OCI-LY7 (cell line): ENCODE data around the gene NAA80. TPM values are rescaled to one million over a fixed set of nuclear protein-coding genes. Genes with fewer than 3 reads are reported as not detected.

Source experiments
- BruUV-seq: library from RNA; stranded (reverse); fragments of 400-500 nt; replicated peaks from 2 replicates; lab custom pipeline; 2021; lab: Mats Ljungman, UMichigan
- CTCF ChIA-PET: fragments of 300-600 bp; sonication (Branson Sonifier 250); formaldehyde crosslinking; loops from one replicate; lab custom pipeline; 2022; ENCODE audit warnings: antibody characterized with exemption; ENCODE audit not compliant: unreplicated experiment; lab: Charles Lee
- POLR2A ChIA-PET: fragments of 300-600 bp; sonication (Branson Sonifier 250); formaldehyde crosslinking; loops from one replicate; lab custom pipeline; 2022; ENCODE audit warnings: antibody characterized with exemption; lab: Charles Lee
- DNase-seq: peaks from one replicate; pipeline ENCODE4 v3.0.0-alpha.2; 2015; ENCODE audit warnings: low spot score
- H2AFZ ChIP-seq: fragments of 200-600 bp; sonication (generic), shearing (Covaris generic); 2 replicates; pipeline ENCODE4 v1.6.1; 2014; ENCODE audit warnings: mild to moderate bottlenecking, antibody characterized with exemption, low read length, moderate library complexity
- H3K27ac ChIP-seq: fragments of 200-600 bp; sonication (generic); 2 replicates; pipeline ENCODE4 v1.5.1; 2014; ENCODE audit warnings: mixed run types, low read depth, mild to moderate bottlenecking, moderate library complexity, low read length, inconsistent platforms; ENCODE audit not compliant: poor library complexity, severe bottlenecking
- H3K36me3 ChIP-seq: fragments of 200-600 bp; sonication (generic); 2 replicates; pipeline ENCODE4 v1.6.1; 2014; ENCODE audit warnings: mild to moderate bottlenecking, antibody characterized with exemption, low read length, moderate library complexity, mixed read lengths; ENCODE audit not compliant: insufficient read depth
- H3K4me1 ChIP-seq: fragments of 200-600 bp; sonication (generic); 2 replicates; pipeline ENCODE4 v1.5.1; 2014; ENCODE audit warnings: mild to moderate bottlenecking, low read length; ENCODE audit not compliant: insufficient read depth, poor library complexity, severe bottlenecking
- H3K4me2 ChIP-seq: fragments of 200-600 bp; sonication (generic); 2 replicates; pipeline ENCODE4 v1.6.1; 2014; ENCODE audit warnings: mild to moderate bottlenecking, low read length
- H3K4me3 ChIP-seq: fragments of 200-600 bp; sonication (generic); 2 replicates; pipeline ENCODE4 v1.5.1; 2014; ENCODE audit warnings: mild to moderate bottlenecking, low read depth, low read length; ENCODE audit not compliant: poor library complexity, severe bottlenecking
- H3K79me2 ChIP-seq: fragments of 200-600 bp; sonication (generic); 2 replicates; pipeline ENCODE4 v1.6.1; 2016; ENCODE audit warnings: low read depth, mild to moderate bottlenecking, low read length, moderate library complexity, mixed read lengths; ENCODE audit not compliant: insufficient read depth
- H3K9me2 ChIP-seq: fragments of 200-600 bp; sonication (generic); 2 replicates; pipeline ENCODE4 v1.6.1; 2016; ENCODE audit warnings: mild to moderate bottlenecking, low read length, mixed read lengths; ENCODE audit not compliant: insufficient read depth
- H3K9me3 ChIP-seq: fragments of 200-600 bp; sonication (generic); 2 replicates; pipeline ENCODE4 v1.6.1; 2014; ENCODE audit warnings: mild to moderate bottlenecking, mixed run types, low read length, mixed read lengths
- H4K20me1 ChIP-seq: fragments of 200-600 bp; sonication (generic); 2 replicates; pipeline ENCODE4 v1.6.1; 2014; ENCODE audit warnings: mild to moderate bottlenecking, antibody characterized with exemption, low read length, moderate library complexity, mixed read lengths; ENCODE audit not compliant: insufficient read depth
- EZH2phosphoT487 ChIP-seq: fragments of 200-600 bp; sonication (generic); IDR thresholded peaks from 2 replicates; pipeline ENCODE4 v1.6.1; 2018; ENCODE audit warnings: low read depth, borderline replicate concordance, mild to moderate bottlenecking, mixed run types, antibody characterized with exemption, low read length, moderate library complexity, mixed read lengths
- intact Hi-C: fragments of 100-400 bp; cut with micrococcal nuclease; formaldehyde crosslinking; loops from one replicate; pipeline ENCODE4 v1.10.0; 2022; ENCODE audit not compliant: unreplicated experiment
- total RNA-seq, 2 experiments: library from RNA; depleted of rRNA in 1 of 2; stranded (reverse); fragments of >200 nt in 1 of 2; shearing (Covaris generic) in 1 of 2; gene quantifications; 2 replicates each; pipeline ENCODE4 v1.2.3, GENCODE V29; 2014 to 2022
- TF ChIP-seq, protein P1 (sequence below): fragments of 200-600 bp; sonication (generic); conservative IDR thresholded peaks from 2 replicates; pipeline ENCODE4 v1.5.1; 2014; ENCODE audit warnings: mild to moderate bottlenecking, antibody characterized with exemption, low read length, moderate library complexity, mixed read lengths

NAA80 gene
- total RNA-seq, 2 experiments from 2014 or later, result 18.7 to 21.7 TPM

GRCh38 chr3:50345586-50346234 is 46.5 kb upstream of the NAA80 start, which contains the start of gene ZMYND10:
TSS of gene ZMYND10 (minus strand) at chr3:50345732. CDS start at chr3:50345579, 153 bp downstream.
- Histone ChIP-seq H3K4me1 (peaks cover 30% of the 10 kb centered on the region), H3K79me2 (peaks cover 8% of the 10 kb centered on the region; the same call in 1 of the 2 replicates), H4K20me1 (no peaks in the 10 kb centered on the region), H3K27ac (no peak within 1 kb of the TSS), H2AFZ (no peak within 1 kb of the TSS; the same call in 1 of the 2 replicates), H3K36me3 (peaks cover 9% of the 10 kb centered on the region; the same call in 1 of the 2 replicates), H3K4me2 (peak within 1 kb of the TSS; percentile 73), H3K9me3 (no peaks in the 10 kb centered on the region), H3K9me2 (no peaks in the 10 kb centered on the region), H3K4me3 (peak within 1 kb of the TSS; percentile 47)
- peak; percentile 70 for DNase-seq
- ChIA-PET CTCF (interaction anchor here (1.0 kb wide), 1 partner anchor 9 kb away, joined by 3 read pairs; no protein-coding TSS in a partner anchor), POLR2A (interaction anchor here (0.7 kb wide), 1 partner anchor 1597 kb away, joined by 3 read pairs; no protein-coding TSS in a partner anchor)
- TF ChIP-seq EZH2phosphoT487, result no peak
- TF ChIP-seq, protein P1, sequence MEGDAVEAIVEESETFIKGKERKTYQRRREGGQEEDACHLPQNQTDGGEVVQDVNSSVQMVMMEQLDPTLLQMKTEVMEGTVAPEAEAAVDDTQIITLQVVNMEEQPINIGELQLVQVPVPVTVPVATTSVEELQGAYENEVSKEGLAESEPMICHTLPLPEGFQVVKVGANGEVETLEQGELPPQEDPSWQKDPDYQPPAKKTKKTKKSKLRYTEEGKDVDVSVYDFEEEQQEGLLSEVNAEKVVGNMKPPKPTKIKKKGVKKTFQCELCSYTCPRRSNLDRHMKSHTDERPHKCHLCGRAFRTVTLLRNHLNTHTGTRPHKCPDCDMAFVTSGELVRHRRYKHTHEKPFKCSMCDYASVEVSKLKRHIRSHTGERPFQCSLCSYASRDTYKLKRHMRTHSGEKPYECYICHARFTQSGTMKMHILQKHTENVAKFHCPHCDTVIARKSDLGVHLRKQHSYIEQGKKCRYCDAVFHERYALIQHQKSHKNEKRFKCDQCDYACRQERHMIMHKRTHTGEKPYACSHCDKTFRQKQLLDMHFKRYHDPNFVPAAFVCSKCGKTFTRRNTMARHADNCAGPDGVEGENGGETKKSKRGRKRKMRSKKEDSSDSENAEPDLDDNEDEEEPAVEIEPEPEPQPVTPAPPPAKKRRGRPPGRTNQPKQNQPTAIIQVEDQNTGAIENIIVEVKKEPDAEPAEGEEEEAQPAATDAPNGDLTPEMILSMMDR, result no peak
- BruUV-seq, result no TSS peak
- intact Hi-C loops, result loop anchor here (2.0 kb wide), 1 partner anchor 197 kb away; no protein-coding TSS in a partner anchor

GRCh38 chr3:50345008-50345407 is 45.8 kb upstream of the NAA80 start:
- ChIA-PET CTCF (no interaction called here), POLR2A (interaction anchor here (0.6 kb wide), 1 partner anchor 337 kb away, joined by 3 read pairs; no protein-coding TSS in a partner anchor)
- Histone ChIP-seq H3K4me1 (peaks cover 32% of the 10 kb centered on the region), H3K9me3 (no peaks in the 10 kb centered on the region), H3K4me2 (peak overlapping the region; percentile 73), H3K79me2 (peaks cover 7% of the 10 kb centered on the region; the same call in 1 of the 2 replicates), H2AFZ (no peak overlapping the region), H3K27ac (no peak overlapping the region), H3K4me3 (peak overlapping the region; percentile 47), H4K20me1 (no peaks in the 10 kb centered on the region), H3K36me3 (peaks cover 9% of the 10 kb centered on the region; the same call in 1 of the 2 replicates), H3K9me2 (no peaks in the 10 kb centered on the region)
- TF ChIP-seq, protein P1, result no peak
- no peak for TF ChIP-seq EZH2phosphoT487
- DNase-seq, result no peak
- BruUV-seq, result no TSS peak
- intact Hi-C loops, result no loop called here
